GOT3 (cell line): ENCODE measurements around the gene ACOT11.

Experiments
- DNase-seq: peaks from one replicate; lab custom pipeline; 2025; ENCODE audit warnings: mixed read lengths; lab: John Stamatoyannopoulos, UW

ACOT11 gene

DNA sequence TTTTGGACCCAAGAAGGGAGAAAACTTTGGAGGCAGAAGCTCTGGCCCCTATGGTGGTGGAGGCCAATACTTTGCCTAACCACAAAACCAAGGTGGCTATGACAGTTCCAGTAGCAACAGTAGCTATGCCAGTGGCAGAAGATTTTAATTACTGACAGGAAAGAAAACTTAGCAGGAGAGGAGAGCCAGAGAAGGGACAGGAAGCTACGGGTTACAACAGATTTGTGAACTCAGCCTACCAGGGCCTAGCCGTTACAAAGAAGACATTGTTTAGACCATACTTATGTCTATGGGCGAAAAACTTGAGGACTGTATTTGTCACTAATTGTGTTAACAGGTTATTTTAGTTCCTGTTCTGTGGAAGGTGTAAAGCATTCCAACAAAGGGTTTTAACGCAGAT is 10.4 kb upstream of the ACOT11 start:
- no peak for DNase-seq

DNA sequence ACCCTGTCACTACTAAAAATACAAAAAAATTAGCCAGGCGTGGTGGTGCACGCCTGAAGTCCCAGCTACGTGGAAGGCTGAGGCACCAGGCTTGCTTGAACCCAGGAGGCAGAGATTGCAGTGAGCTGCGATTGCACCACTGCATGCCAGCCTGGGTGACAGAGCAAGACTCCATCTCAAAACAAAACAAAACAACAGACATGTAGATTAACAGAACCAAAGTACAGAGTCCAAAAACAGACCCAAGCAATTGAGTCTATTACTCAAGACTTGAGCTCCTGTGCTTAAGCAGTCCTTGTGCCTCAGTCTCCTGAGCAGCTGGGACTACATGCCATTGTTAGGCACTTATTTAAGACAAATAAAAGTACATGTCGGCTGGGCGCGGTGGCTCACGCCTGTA is 9.5 kb upstream of the ACOT11 start:
- no peak for DNase-seq

DNA sequence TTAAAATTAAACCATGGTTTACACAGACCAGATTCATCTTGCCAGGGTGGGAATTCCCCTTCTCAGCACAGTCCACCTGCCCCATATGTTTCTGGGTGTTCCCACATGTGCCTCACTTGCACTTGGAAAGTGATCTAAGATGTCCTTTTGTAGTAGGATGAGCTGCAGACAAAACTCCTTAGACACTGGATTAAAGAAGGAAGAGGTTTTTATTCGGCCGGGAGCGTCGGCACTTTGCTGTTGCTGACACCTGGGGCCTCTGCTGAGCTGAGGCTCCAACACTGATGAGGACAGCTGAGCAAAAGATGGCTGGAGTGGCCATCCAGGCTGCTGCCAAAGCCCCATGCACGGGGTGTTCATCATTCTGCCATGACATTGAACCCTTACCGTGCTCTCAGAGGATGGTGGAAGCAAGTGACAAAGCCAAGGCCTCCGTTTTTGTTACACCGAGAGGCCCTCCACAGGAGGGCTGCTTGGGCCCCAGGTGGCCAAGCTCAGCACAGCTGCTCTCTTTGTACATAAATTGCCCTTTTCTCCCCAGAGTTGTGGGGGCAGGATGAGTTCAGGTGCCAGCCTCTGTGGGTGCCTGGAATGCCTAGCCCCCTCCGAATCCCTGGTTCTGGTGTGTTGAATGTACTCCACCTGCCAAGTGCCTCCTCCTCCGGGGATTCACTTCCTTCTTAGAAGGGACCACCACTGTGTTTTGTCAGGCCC is 7.3 kb upstream of the ACOT11 start:
- no peak for DNase-seq

DNA sequence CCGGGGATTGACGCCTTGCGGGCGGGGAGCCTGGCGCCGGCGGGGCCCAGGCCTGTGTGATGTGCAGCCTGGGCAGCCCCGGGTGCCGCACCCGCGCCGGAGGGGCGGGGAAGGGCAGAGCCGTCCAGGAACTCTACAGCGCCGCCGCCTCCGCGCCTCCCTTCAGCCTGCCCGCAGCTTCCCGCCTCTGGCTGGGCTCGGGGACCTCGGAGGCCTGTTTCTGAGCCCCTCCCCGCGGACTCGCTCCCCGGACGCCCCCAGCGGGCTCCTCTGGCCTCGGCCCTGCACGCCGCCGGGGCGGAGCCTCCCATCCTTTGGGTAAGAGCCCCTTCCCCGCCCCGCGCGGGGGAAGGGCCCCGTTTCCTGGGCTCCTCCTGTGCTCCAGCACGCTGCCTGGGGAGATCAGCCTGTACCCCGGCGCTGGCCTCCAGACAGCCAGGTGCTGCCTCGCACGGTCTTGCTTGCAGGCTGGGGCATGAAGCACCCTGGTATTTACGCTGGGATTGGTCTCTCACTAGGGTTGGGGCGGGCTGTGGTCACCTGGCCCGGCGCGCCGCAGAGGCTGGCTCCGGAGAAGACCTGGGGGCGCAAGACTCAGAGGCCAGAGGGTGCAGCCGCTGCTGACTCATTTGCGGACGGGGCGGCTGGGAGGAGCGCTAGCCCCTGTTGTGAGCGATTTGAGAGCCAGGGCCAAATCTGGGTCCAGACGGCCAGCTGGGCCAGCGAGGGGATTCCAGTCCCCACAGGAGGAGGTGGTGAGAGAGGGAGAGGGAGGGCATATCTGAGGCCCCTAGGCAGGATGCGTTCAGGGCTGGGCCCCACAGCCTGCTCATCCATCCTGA is 5.7 kb upstream of the ACOT11 start:
- peak; percentile 36 for DNase-seq

DNA sequence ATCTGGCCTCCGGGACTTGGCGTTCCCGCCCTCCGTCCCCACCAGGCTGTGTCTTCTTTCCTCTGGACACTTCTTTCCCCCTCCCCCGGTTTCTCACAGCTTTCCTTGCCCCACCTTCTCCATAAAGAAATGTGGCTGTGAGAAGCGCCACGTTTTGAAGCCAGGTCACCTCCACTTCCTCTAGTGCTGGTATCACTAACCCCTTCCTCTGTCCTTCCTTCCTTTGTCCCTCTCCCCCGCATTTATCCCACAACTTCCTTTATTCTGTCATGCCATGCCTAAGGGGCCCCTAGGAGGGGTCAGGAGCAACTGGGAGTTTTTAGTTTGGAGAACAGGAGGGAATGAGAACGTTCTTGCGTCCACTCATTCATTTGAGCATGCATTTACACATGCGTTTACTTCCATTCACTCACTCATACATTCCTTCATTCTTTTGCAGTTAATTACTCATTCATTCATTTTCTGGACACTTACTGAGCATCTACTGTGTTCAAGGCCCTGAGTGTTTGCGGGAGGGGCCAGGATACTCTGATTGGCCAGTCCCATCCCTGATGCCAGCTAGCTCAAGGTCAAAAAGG is 5.0 kb upstream of the ACOT11 start:
- no peak for DNase-seq

GRCh38 chr1:54543729-54544496 is 4.1 kb upstream of the ACOT11 start:
- no peak for DNase-seq

DNA sequence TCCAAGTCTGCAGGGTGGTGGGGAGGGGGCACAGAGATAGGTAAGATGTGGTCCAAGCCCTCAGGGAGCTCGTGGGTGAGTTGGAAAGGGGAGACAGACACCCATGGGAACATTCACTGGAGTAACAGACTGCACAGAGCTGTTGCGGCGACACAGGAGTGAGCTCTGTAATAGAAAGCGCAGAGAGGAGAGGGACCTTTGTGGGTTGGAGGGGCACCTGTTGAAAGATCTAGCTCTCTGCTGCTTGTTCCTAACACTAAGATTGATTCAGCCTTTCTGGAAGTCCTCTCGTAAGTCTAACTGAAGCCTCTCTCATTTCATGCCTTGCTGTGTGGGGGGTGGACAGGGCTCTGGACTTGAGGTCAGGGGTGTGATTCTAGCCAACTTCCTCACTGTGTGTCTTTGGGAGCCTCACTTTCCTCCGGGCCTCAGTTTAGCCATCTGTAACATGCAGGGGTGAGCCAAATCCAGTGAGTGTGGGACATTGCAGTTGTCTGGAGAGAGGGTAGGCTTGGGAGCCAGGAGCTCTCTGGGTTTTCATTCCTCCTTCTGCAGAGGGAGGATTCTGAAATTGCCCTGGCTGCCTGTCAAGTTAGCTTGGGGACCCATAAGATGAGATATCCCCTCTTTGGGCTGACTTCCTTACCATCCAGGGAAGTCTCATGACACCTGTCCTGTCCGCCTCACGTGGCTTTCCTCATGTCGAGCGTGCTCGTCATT is 2.0 kb upstream of the ACOT11 start:
- no peak for DNase-seq

DNA sequence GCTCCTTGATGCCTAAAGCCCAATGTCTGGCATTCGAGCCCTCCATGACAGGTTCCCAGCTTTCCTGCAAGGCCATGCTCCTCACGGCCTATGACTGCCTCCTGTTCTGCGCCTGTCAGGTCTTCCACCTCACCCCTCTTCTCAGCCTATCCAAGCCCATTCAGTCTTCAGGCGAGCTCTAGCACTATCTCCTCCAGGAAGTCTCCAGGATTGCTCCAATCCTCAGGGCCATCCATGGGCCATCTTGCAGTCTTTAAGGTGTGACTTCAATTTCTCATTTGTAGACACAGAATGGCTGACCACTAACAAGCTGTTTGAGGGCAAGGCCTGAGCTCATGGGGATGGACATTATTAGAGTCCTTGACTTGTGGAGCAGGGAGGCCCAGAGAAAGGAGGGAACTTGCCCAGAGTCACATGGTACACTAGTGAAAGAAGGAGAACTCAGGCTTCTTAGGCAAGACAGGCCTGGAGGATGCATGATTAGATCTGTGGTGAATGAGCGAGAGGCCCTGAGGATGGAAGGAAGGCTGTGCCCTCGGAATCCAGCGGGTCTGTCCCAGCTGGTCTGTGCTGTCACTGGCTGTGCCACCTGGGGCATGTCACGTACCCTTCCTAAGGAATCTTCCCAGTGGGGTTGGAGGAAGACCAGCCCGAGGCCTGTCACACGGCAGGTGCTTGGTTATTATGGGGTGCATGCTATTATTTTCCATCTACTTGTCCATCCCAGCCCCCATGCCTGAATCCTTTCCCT is 1.2 kb upstream of the ACOT11 start:
- no peak for DNase-seq

DNA sequence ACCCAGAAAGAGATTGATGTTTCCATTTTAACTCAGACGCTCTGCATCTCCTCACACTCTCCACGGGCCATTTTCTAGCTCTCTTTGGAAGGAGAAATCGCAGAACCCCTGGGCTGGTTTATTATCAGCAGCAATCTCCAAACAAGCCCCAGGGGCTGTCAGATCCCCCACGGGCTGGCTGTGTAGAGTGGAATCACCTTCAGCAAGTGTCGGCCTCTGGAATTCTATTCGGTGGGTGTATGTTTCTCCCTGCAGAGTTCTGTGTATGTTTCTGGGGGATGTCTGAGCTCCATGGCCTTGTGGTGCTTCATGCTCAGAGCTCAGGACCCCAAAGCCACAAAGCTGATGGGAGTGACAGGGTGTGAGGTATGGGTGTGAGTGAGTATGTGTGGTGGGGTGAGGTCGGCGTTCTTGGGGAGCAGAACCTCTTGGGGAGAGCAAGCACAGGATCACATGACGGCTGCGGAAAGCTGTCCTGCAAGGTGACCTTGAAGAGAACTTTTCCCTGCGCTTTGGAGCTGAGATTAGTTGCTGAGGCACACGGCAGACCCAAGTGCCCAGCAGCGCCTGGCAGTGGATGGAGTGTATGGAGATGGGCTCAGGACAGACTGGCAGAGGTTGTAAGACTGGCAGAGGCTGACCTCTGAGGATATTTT is 489 bp downstream of the ACOT11 start:
- DNase-seq: no peak

DNA sequence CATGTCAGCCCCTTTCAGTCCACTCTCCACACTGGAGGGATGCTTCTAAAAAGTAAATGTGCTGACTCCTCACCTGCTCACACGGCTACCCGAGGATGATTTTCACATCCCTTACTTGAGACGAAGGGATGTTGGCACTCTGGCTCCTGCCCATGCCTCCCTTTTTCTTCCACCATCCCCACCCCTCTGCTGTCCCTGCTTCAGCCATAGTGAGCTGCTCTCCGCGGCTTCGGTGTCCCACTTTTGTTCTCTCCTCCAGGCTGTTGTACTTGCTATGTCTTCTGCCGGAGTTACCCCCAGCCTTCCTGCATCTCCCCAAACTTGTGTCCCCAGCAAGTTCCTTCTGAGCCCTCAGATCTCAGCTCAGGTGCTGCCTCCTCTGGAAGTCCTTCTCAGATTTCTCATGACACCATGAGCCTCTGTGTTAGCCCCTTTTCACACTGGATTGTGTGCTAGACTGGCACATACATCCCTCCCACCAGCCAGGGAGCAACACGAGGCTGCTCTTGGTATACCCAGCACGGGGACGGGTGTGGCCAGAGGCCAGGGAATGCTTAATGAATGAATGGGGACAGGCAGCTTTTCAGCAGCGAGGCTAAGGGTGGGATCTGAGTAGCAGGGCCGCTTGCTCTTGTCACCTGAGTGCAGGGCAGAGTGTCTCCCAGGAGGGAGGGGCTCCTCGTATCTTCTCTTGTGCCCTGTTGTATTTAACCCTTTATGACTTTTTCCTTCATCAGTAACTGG is 1.3 kb downstream of the ACOT11 start:
- no peak for DNase-seq

GRCh38 chr1:54551891-54552290 is 3.9 kb downstream of the ACOT11 start:
- no peak for DNase-seq

DNA sequence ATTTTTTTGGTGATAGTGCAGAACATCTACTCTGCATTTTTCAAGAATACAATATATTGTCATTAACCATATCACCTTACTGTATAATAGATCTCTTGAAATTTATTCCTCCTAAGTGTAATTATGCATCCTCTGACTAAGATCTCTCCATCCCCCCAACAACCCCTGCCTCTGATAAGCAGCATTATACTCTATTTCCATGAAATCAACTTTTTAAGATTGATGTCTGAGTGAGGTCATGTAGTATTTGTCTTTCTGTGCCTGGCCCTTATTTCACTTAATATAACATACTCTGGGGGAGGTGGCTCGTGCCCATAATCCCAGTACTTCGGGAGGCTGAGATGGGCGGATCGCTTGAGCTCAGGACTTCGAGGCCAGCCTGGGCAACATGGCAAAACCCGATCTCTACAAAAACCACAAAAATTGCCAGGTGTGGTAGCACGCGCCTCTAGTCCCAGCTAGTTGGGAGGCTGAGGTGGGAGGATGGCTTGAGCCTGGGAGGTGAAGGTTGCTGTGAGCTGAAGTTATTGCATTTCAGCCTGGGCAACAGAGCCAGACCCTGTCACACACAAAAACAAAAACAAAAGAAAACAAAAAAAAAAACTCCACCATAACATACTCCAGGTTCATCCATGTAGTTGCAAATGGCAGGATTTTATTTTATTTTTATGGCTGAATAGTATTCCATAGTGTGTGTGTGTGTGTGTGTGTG is 5.7 kb downstream of the ACOT11 start:
- DNase-seq: no peak

GRCh38 chr1:54556110-54556509 is 8.1 kb downstream of the ACOT11 start:
- DNase-seq: no peak

DNA sequence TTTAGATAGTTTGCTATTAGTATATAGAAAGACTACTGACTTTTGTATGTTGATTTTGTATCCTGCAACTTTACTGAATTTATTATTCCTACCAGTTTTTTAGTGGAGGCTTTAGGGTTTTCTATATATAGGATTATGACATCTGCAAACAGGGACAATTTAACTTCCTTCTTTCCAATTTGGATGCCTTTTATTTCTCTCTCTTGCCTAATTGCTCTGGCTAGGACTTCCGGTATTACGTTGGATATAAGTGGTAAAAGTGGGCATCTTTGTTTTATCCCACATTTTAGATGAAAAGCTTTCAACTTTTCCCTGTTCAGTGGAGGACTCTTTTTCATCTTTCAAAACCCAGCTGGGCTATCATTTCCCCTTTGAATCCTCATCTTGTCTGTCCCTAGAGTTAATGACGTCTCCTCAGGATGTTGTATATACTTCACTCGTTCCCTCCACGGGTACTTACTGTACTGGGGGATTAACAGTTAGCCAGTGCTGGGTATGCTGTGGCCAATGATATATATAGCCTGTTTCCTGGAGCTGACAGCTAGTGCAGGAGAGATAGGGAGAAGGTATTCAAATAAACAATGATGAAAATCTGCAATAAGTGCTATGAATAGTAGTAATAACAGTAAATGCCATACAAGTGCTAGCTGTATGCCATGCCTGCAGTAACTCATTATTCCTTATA is 9.8 kb downstream of the ACOT11 start:
- no peak for DNase-seq

DNA sequence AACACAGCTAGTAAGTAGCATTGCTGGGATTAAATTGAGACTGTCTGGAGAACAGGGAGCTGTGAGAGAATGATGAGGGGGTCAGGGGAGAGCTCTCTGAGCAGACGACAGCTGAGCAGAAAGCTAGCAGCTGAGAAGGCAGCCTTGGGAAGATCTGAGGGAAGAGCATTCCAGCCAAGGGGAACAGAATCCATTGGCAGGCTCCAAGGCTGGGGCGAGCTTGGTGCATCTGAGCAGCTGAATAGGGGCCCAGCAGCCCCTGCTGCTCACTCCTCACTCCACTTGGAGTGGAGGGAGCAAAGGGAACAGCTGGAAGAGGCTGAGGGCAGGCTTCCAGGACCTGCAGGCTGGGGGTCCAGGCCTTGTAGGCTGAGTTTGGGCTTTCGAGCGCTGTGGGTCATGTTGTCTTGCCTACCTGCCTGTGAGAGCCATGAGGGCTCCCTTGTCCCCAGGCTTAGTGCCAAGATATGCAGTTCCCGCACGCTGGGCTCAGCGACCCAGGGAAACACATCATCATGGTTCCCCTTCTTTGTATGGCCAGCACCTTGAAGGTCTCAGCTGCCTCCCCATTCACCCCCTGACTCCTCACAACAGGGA is 10.5 kb downstream of the ACOT11 start:
- no peak for DNase-seq

DNA sequence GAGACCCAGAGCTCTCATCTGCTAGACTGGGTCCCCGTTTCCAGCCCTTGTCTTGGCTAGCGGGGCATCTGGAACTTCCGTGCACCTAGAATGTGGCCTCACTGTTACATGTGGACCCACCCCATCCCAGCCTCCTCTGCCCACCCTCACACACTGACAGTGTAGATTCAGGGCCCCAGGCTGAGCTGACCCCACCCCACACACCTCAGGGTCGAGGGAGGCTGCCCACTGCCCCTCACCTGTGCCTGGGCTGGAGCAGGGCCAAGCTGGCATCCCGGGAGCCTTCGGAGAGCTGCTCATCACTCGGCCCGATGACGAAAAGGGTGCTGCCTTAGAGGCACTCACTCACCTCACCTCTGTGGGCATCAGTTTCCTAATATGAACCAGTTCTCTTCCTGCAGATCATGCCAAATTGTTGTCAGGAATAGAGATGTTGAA is 11.1 kb downstream of the ACOT11 start:
- no peak for DNase-seq

DNA sequence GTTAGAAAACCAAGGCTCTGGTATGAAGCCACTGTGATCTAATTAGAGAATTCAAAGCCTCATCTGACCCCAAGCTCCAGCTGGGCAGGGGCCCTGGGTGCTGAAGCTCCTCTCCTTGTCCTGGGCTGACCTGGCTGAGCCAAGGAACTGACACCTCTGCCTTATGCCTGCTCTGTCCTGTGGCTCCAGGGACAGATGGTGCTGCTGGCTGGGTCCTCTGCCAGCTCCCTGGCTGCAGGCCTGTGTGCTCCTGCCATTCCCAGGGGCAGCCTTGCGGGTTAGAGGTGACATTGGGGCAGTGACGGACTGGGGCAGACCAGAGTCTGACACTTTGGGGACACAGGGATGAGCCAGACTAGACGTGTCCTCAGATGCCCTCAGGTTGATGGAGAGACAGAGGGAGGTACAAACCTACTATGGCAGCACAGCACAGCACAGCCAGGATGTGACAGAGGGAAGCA is 11.8 kb downstream of the ACOT11 start:
- DNase-seq: no peak
